Activated T-cell treated with anti-CD3 and anti-CD28 coated beads, Interleukin-2, amount 50 U/mL, for 72 hours (primary cell): ENCODE data around the gene STK11IP. TPM values are rescaled to one million over a fixed set of nuclear protein-coding genes. Genes with fewer than 3 reads are reported as not detected.

ENCODE experiments used
- ATAC-seq, 2 donors: fragments of 150-1000 bp; cut with Tn5 transposase; replicated peaks in 1 of 2; 2 replicates each; pipeline ENCODE4 v1.10.0; 2021; ENCODE audit warnings: moderate library complexity in 2 of 2, mild to moderate bottlenecking in 1 of 2
- DNase-seq, 2 donors: peaks; one replicate each; pipeline ENCODE4 v3.0.0; 2021 to 2022; ENCODE audit warnings: mixed read lengths in 1 of 2
- H3K27ac Mint-ChIP-seq: one replicate; pipeline ENCODE4 v1.8.0; 2022; ENCODE audit warnings: mild to moderate bottlenecking, moderate library complexity, mixed read lengths
- H3K27me3 Mint-ChIP-seq: one replicate; pipeline ENCODE4 v1.8.0; 2022; ENCODE audit warnings: low read depth, mixed read lengths
- H3K36me3 Mint-ChIP-seq, 2 donors: one replicate each; pipeline ENCODE4 v1.8.0; 2022; ENCODE audit warnings: mixed read lengths in 2 of 2, mild to moderate bottlenecking in 1 of 2; ENCODE audit not compliant: insufficient read depth in 2 of 2
- H3K4me1 Mint-ChIP-seq: one replicate; pipeline ENCODE4 v1.8.0; 2022; ENCODE audit warnings: low read depth, mixed read lengths
- H3K4me3 Mint-ChIP-seq, 2 donors: one replicate each; pipeline ENCODE4 v1.8.0; 2022; ENCODE audit warnings: mild to moderate bottlenecking in 2 of 2, mixed read lengths in 2 of 2, moderate library complexity in 2 of 2
- H3K9me3 Mint-ChIP-seq, 2 donors: one replicate each; pipeline ENCODE4 v1.8.0; 2022; ENCODE audit warnings: mixed read lengths in 2 of 2
- total RNA-seq, 2 donors: library from RNA; stranded (reverse); gene quantifications; one replicate each; pipeline ENCODE4 v1.2.3, GENCODE V29; 2022

Gene STK11IP
- total RNA-seq, 2 donors from 2014 or later = 27.0 to 27.8 TPM

- Mint-ChIP-seq H3K27me3 (peaks cover 34% of the 10 kb centered on the region), H3K36me3 (no peaks in the 10 kb centered on the region)
- no peak for DNase-seq
These were observed 29.8 kb upstream of the STK11IP start for GRCh38 chr2:219567791-219568361.

GRCh38 chr2:219569041-219569440 lies 28.6 kb upstream of the STK11IP start:
- no peaks in the 10 kb centered on the region for H3K9me3 Mint-ChIP-seq
- no peak overlapping the region for H3K4me3 Mint-ChIP-seq
- H3K36me3 Mint-ChIP-seq = no peaks in the 10 kb centered on the region
- no peak overlapping the region for H3K27ac Mint-ChIP-seq
- no peaks in the 10 kb centered on the region for H3K4me1 Mint-ChIP-seq
- DNase-seq = no peak
- H3K27me3 Mint-ChIP-seq = peaks cover 43% of the 10 kb centered on the region
- no peak for ATAC-seq

More at GRCh38 chr2:219567791-219568361, 29.8 kb upstream of the STK11IP start:
- Mint-ChIP-seq H3K4me1 (no peaks in the 10 kb centered on the region), H3K4me3 (no peak overlapping the region), H3K9me3 (no peaks in the 10 kb centered on the region), H3K27ac (no peak overlapping the region)
- no peak for ATAC-seq

DNA sequence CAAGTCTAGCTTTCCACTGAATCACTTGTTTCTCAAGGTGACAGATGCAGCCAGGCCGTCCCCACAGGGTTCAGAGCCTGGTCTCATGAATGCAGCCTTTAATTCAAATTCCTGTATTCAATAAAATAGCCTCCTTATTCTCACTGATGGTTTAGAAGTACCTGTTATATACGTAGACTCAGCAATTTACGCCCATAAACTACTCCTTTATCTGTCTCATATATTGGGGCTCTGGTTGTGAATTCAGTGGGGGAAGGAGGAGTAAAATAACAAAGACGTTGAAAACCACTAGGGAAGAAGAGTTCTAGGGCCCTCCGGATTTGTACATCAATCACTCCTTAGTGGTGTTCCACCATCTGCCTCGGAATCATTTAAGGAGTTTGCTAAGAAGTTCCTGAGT lies 28.0 kb upstream of the STK11IP start:
- Mint-ChIP-seq H3K36me3 (no peaks in the 10 kb centered on the region), H3K9me3 (no peaks in the 10 kb centered on the region), H3K27me3 (peaks cover 38% of the 10 kb centered on the region), H3K4me1 (no peaks in the 10 kb centered on the region), H3K27ac (no peak overlapping the region), H3K4me3 (peak overlapping the region; percentile 0 to 56)
- no peak for DNase-seq
- ATAC-seq = no peak

DNA sequence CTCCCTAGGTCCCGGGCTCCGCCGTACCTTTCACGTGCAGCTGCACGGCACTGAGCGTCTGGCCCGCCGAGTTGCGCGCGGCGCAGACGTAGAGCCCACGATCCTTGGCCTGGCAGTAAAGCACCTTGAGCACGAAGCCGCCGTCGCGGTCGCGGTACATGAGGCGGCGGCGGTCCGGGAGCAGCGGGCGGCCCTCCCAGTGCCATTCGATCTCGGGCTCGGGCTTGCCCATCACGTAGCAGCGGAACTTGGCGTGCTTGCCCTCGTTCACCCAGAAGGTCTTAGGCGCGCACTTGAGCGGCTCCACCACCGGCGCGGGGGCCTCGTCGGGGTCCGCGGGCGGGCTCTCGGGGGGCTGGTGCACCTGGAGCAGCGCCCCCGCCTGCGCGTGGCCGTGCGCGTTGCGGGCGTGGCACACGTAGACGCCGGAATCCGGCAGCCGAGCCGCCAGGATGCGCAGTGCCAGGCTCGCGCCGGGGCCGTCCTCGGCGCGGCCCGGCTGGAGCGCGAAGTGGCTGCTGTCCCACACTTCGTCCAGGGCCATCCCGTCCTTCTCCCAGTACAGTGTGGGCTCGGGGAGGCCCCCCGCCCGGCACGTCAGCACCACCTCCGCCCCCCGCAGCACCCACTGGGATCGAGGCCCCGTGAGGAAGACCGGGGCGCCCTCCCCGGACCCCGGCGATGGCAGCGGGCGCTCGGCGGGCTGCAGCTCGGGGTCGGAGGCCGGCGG lies 27.3 kb upstream of the STK11IP start:
- DNase-seq (peak in 1 of 2 donors; percentile 22), ATAC-seq (peak; percentile 43 to 61)
- no peaks in the 10 kb centered on the region for H3K4me1 Mint-ChIP-seq
- peak overlapping the region; percentile 36 to 62 for H3K4me3 Mint-ChIP-seq
- peaks cover 44% of the 10 kb centered on the region for H3K27me3 Mint-ChIP-seq
- no peaks in the 10 kb centered on the region for H3K9me3 Mint-ChIP-seq
- no peak overlapping the region for H3K27ac Mint-ChIP-seq
- no peaks in the 10 kb centered on the region for H3K36me3 Mint-ChIP-seq

DNA sequence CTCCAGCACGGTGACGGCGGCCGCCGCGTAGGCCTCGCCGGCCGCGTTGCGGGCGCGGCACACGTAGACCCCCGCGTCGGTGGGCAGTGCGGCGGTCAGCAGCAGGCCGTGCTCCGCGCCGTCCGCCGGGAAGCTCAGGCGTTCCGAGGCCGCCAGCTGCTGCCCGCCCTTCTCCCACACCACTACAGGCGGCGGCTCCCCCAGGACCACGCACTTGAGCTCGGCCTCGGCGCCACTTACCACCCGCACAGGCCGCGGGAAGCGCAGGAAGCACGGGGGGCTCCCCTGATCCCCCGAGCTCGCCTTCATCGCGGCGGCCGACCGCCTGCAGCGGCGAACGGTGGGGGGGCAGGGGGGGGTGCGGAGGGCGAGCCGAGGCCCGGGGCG lies 26.7 kb upstream of the STK11IP start:
- no peaks in the 10 kb centered on the region for H3K4me1 Mint-ChIP-seq
- no peaks in the 10 kb centered on the region for H3K36me3 Mint-ChIP-seq
- H3K4me3 Mint-ChIP-seq = peak overlapping the region in 1 of 2 donors; percentile 31
- H3K9me3 Mint-ChIP-seq = no peaks in the 10 kb centered on the region
- DNase-seq (no peak), ATAC-seq (peak; percentile 24 to 25)
- H3K27me3 Mint-ChIP-seq = peaks cover 49% of the 10 kb centered on the region
- no peak overlapping the region for H3K27ac Mint-ChIP-seq

DNA sequence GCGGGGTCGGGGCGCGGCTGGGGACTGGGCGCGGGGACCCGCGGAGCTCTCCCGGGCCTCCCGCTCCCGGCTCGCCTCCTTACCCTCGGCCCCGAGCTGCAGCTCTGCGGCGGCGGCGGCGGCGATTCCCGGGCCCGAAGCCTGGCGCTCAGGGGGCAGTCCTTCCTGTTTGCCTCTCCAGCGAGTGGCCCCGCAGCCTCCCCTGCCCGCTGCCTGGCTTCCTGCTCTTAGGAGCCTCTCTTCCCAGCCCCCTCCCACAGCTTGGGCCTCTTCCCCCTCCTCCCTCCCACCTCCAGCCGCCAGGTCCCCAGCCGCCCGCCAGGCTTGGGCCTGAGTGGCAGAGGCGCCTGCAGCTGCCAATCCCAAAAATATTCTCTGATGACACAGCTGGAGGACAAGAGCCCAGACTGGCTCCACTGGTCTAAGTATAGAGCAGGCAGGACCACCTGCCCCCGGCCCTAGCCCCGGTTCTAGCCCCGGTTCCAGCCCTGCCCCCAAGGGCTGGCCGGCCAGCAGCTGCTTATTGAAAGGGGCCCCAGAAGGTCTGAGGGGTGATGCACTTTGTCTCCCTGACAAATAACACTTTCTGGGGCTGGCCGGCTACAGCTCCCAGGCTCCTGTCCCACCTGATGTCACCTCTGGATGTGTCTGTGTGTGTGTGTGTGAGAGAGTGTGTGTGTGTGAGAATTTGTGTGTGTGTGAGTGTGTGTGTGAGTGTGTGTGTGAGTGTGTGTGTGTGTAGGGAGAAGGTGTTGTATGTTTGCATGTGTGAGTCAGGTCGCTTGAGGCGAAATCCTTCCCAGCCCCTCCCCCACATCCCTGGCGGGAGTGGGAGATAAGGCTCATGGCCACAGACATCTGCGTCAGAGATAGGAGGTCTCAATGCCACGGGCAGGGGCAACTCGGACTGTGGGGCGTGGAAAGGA lies 26.1 kb upstream of the STK11IP start, which contains the start of gene OBSL1:
Gene OBSL1, minus strand, starts transcription at position 229 of the 926 bp plus-strand sequence. CDS start 307 bp downstream, outside the sequence.
- no peak within 1 kb of the TSS for H3K27ac Mint-ChIP-seq
- no peaks in the 10 kb centered on the region for H3K9me3 Mint-ChIP-seq
- peaks cover 50% of the 10 kb centered on the region for H3K27me3 Mint-ChIP-seq
- DNase-seq (no peak), ATAC-seq (peak in 1 of 2 donors; percentile 25)
- H3K4me1 Mint-ChIP-seq = no peaks in the 10 kb centered on the region
- peak within 1 kb of the TSS in 1 of 2 donors; percentile 62 for H3K4me3 Mint-ChIP-seq
- H3K36me3 Mint-ChIP-seq = no peaks in the 10 kb centered on the region

- H3K9me3 Mint-ChIP-seq = no peaks in the 10 kb centered on the region
- H3K4me3 Mint-ChIP-seq = peak within 1 kb of the TSS in 1 of 2 donors; percentile 9
- no peak within 1 kb of the TSS for H3K27ac Mint-ChIP-seq
- no peaks in the 10 kb centered on the region for H3K36me3 Mint-ChIP-seq
- H3K4me1 Mint-ChIP-seq = no peaks in the 10 kb centered on the region
- no peak for ATAC-seq
- peaks cover 55% of the 10 kb centered on the region for H3K27me3 Mint-ChIP-seq
- DNase-seq = no peak
These were observed 25.2 kb upstream of the STK11IP start, which contains the start of gene INHA for GRCh38 chr2:219572237-219573001. Gene INHA, plus strand, starts transcription at chr2:219572310. Its CDS starts 65 bp downstream, at chr2:219572375.

- H3K9me3 Mint-ChIP-seq = no peaks in the 10 kb centered on the region
- no peaks in the 10 kb centered on the region for H3K4me1 Mint-ChIP-seq
- H3K36me3 Mint-ChIP-seq = no peaks in the 10 kb centered on the region
- no peak overlapping the region for H3K27ac Mint-ChIP-seq
- ATAC-seq = no peak
- peaks cover 55% of the 10 kb centered on the region for H3K27me3 Mint-ChIP-seq
- DNase-seq = no peak
- H3K4me3 Mint-ChIP-seq = no peak overlapping the region
These were observed 24.5 kb upstream of the STK11IP start for GRCh38 chr2:219573166-219573565.

- Mint-ChIP-seq H3K9me3 (no peaks in the 10 kb centered on the region), H3K36me3 (no peaks in the 10 kb centered on the region), H3K4me3 (no peak overlapping the region), H3K4me1 (no peaks in the 10 kb centered on the region), H3K27ac (no peak overlapping the region), H3K27me3 (peaks cover 51% of the 10 kb centered on the region)
- DNase-seq (no peak), ATAC-seq (no peak)
These were observed 23.0 kb upstream of the STK11IP start for GRCh38 chr2:219574484-219575311.

- Mint-ChIP-seq H3K27ac (no peak overlapping the region), H3K4me3 (no peak overlapping the region), H3K4me1 (no peaks in the 10 kb centered on the region), H3K27me3 (peaks cover 47% of the 10 kb centered on the region), H3K36me3 (no peaks in the 10 kb centered on the region), H3K9me3 (no peaks in the 10 kb centered on the region)
- DNase-seq = no peak
- peak in 1 of 2 donors; percentile 19 for ATAC-seq
These were observed 21.8 kb upstream of the STK11IP start for GRCh38 chr2:219575566-219576504.
